Kidney epithelial cell (primary cell): ENCODE data around the gene PKD1L1. TPM values are rescaled to one million over a fixed set of nuclear protein-coding genes. Genes with fewer than 3 reads are reported as not detected.
A peak's percentile ranks its signal among the peaks of the same experiment; 100 is the strongest.
"Not testable (repeated sequence)": the region's sequence is repeated elsewhere in the genome, so short reads cannot be mapped to it uniquely, and the experiment has no call there.

ENCODE experiments used
- DNase-seq: peaks from one replicate; pipeline ENCODE4 v3.0.0-alpha.2; 2010; ENCODE audit warnings: low read depth
- H3K27me3 ChIP-seq: 2 replicates; pipeline ENCODE4 v1.6.0; 2011; ENCODE audit warnings: low read length; ENCODE audit not compliant: control insufficient read depth, insufficient read depth
- H3K36me3 ChIP-seq: 2 replicates; pipeline ENCODE4 v1.5.1; 2011; ENCODE audit warnings: low read length; ENCODE audit not compliant: control insufficient read depth, insufficient read depth
- H3K4me3 ChIP-seq: 2 replicates; pipeline ENCODE4 v1.5.1; 2011; ENCODE audit warnings: low read depth, mild to moderate bottlenecking, control low read depth, low read length
- total RNA-seq: library from RNA; depleted of rRNA; stranded (reverse); fragments of >200 nt; gene quantifications from 2 replicates; pipeline ENCODE4 v1.2.3, GENCODE V29; 2015
- TF ChIP-seq, protein P1 (sequence below): IDR thresholded peaks from 2 replicates; pipeline ENCODE4 v1.5.1; 2011; ENCODE audit warnings: mild to moderate bottlenecking, moderate library complexity, low read length, control low read depth, inconsistent platforms; ENCODE audit not compliant: insufficient read depth, poor library complexity, severe bottlenecking

The PKD1L1 gene, protein sequence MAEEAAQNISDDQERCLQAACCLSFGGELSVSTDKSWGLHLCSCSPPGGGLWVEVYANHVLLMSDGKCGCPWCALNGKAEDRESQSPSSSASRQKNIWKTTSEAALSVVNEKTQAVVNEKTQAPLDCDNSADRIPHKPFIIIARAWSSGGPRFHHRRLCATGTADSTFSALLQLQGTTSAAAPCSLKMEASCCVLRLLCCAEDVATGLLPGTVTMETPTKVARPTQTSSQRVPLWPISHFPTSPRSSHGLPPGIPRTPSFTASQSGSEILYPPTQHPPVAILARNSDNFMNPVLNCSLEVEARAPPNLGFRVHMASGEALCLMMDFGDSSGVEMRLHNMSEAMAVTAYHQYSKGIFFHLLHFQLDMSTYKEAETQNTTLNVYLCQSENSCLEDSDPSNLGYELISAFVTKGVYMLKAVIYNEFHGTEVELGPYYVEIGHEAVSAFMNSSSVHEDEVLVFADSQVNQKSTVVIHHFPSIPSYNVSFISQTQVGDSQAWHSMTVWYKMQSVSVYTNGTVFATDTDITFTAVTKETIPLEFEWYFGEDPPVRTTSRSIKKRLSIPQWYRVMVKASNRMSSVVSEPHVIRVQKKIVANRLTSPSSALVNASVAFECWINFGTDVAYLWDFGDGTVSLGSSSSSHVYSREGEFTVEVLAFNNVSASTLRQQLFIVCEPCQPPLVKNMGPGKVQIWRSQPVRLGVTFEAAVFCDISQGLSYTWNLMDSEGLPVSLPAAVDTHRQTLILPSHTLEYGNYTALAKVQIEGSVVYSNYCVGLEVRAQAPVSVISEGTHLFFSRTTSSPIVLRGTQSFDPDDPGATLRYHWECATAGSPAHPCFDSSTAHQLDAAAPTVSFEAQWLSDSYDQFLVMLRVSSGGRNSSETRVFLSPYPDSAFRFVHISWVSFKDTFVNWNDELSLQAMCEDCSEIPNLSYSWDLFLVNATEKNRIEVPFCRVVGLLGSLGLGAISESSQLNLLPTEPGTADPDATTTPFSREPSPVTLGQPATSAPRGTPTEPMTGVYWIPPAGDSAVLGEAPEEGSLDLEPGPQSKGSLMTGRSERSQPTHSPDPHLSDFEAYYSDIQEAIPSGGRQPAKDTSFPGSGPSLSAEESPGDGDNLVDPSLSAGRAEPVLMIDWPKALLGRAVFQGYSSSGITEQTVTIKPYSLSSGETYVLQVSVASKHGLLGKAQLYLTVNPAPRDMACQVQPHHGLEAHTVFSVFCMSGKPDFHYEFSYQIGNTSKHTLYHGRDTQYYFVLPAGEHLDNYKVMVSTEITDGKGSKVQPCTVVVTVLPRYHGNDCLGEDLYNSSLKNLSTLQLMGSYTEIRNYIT (N-terminal part only)
- total RNA-seq = 0.08 and 0.14 TPM in 2 replicates

DNA sequence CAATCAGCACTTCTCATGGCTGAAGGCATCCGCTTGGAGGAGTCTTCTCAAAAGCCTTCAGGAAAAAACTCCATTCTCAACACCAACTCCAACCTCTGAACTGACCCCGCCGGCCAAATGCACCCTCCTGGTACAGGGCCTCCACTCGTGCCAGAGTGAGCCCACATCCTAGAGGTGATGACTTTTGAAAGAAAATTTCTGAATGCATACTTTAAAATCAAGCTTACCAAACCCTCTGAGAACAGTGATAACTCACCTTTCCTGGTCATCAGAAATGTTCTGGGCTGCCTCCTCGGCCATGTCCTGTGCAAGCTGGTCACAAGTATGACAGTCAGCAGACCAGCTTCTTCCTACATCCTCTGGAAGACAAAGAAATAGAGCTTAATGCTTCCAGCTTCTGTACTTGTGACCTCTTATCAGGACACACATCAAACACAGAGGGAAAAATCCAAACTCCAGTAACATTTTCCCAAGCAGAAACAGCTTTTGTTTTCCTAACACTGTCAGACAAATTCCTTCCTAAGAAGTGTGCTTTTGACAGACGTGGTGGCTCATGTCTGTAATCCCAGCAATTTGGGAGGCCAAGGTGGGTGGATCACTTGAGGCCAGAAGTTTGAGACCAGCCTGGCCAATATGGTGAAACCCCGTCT is at the start of gene PKD1L1:
TSS of gene PKD1L1 (minus strand) at position 326 of the 650 bp plus-strand sequence. CDS start at position 300, 26 bp downstream.
- no peak for DNase-seq
- H3K4me3 ChIP-seq = no peak within 1 kb of the TSS
- no peaks in the 10 kb centered on the region for H3K36me3 ChIP-seq
- TF ChIP-seq, protein P1, sequence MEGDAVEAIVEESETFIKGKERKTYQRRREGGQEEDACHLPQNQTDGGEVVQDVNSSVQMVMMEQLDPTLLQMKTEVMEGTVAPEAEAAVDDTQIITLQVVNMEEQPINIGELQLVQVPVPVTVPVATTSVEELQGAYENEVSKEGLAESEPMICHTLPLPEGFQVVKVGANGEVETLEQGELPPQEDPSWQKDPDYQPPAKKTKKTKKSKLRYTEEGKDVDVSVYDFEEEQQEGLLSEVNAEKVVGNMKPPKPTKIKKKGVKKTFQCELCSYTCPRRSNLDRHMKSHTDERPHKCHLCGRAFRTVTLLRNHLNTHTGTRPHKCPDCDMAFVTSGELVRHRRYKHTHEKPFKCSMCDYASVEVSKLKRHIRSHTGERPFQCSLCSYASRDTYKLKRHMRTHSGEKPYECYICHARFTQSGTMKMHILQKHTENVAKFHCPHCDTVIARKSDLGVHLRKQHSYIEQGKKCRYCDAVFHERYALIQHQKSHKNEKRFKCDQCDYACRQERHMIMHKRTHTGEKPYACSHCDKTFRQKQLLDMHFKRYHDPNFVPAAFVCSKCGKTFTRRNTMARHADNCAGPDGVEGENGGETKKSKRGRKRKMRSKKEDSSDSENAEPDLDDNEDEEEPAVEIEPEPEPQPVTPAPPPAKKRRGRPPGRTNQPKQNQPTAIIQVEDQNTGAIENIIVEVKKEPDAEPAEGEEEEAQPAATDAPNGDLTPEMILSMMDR = no peak
- H3K27me3 ChIP-seq = no peaks in the 10 kb centered on the region

DNA sequence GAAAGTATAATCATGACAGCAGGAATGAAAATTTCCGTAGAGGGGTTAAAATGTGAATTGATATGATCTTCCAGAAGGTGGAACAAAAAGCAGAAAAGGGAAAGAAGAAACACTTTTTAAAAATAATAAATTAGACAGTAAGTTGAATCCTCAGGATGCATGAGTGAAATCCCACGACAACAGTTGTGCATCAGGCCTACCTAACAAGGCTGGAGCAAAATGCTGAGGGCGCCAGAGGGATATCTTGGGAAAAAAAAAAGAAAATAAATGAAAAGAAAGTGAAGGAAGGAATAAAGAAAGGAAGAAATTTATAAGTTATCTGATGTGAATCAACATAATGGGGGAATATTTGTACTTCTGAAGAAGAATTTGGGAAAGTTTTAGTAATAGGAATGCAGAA is 44.2 kb upstream of the PKD1L1 start:
- Histone ChIP-seq H3K27me3 (no peaks in the 10 kb centered on the region), H3K36me3 (no peaks in the 10 kb centered on the region), H3K4me3 (no peak overlapping the region)
- DNase-seq = no peak
- TF ChIP-seq, protein P1 = no peak

DNA sequence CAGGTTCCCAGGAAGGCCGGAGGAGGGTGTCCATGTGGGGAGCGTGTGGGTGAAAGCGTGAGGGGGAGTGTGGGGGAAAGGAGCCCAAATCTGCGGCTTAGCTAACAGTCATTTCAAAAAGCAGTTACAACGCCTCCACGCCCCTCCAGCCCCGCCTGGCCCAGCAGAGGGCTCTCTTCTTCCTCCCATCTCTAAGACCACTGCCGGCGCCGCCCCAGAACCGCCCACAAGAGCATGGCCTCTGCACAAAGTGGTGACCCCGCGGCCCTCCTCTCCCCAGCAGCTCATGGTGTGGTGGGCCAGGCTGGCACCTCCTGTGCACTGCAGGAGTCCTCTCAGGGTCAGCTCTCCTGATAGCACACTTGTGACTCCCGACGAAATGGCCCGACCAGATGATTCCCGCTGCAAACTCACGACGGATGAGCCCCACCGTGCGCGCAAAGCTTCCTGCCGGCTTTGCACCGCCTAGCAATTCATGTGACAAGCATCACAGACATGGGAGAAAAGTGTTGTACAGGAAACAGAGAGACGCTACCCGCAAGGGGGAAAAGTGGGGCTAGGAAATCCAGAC is 43.6 kb upstream of the PKD1L1 start:
- Histone ChIP-seq H3K36me3 (no peaks in the 10 kb centered on the region), H3K4me3 (peak overlapping the region; percentile 43), H3K27me3 (no peaks in the 10 kb centered on the region)
- DNase-seq = no peak
- TF ChIP-seq, protein P1 = peak; percentile 78

DNA sequence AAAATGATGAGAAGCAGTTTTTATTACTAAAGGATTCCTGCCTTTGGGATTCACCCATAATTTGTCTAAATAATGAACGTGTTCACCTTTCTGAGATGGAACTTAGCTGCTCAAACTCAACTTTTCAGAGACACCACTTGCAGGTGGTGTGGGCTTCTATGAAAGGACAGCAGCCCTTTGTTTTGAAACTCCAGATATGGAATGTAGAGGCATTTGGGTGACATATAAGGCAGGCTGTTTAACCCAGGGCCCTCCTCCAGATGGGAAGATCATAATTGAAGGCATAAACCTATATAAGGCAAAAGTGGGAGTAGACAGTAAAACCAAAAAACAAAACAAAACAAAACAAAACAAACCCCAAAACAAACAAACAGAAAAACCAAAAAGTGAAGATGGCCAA is 43.0 kb upstream of the PKD1L1 start:
- Histone ChIP-seq H3K27me3 (no peaks in the 10 kb centered on the region), H3K4me3 (no peak overlapping the region), H3K36me3 (no peaks in the 10 kb centered on the region)
- no peak for DNase-seq
- TF ChIP-seq, protein P1 = no peak

DNA sequence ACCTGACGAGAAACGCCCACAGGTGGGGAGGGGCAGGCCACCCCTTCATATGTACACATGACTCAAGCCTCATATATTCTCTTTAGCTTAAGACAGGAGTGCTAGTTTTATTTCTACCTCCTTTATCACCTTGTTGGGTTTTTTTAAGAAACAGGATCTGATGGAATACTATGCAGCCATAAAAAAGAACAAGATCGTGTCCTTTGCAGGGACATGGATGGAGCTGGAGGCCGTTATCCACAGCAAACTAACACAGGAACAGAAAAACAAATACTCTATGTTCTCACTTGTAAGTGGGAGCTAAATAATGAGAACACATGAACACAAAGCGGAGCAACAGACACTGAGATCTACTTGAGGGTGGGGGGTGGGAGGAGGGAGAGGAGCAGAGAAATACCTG is 42.3 kb upstream of the PKD1L1 start:
- Histone ChIP-seq H3K4me3 (no peak overlapping the region), H3K36me3 (no peaks in the 10 kb centered on the region), H3K27me3 (no peaks in the 10 kb centered on the region)
- no peak for DNase-seq
- TF ChIP-seq, protein P1 = no peak

GRCh38 chr7:47989607-47990400 is 41.5 kb upstream of the PKD1L1 start:
- not testable (repeated sequence) for DNase-seq, H3K4me3 ChIP-seq, H3K36me3 ChIP-seq, H3K27me3 ChIP-seq
